Measurements from ENCODE around the gene MLKL.
"Not testable (repeated sequence)": the region's sequence is repeated elsewhere in the genome, so short reads cannot be mapped to it uniquely, and the experiment has no call there.

MLKL gene

GRCh38 chr16:74731853-74732477 lies 31.3 kb upstream of the MLKL start:
- no peak for DNase-seq

- no peak for DNase-seq
These were observed 29.4 kb upstream of the MLKL start for GRCh38 chr16:74729783-74730683.

GRCh38 chr16:74727903-74728302 lies 27.2 kb upstream of the MLKL start:
- DNase-seq, result no peak

GRCh38 chr16:74726716-74727115 lies 26.1 kb upstream of the MLKL start:
- peak; percentile 58 for DNase-seq

GRCh38 chr16:74725651-74726455 lies 25.2 kb upstream of the MLKL start:
- DNase-seq, result no peak

GRCh38 chr16:74724820-74725549 lies 24.3 kb upstream of the MLKL start:
- no peak for DNase-seq

- no peak for DNase-seq
These were observed 22.6 kb upstream of the MLKL start for GRCh38 chr16:74723256-74723655.

- not testable (repeated sequence) for DNase-seq
These were observed 21.5 kb upstream of the MLKL start for GRCh38 chr16:74722156-74722555.

GRCh38 chr16:74721716-74722115 lies 21.1 kb upstream of the MLKL start:
- no peak for DNase-seq

GRCh38 chr16:74720579-74720978 lies 19.9 kb upstream of the MLKL start:
- DNase-seq, result no peak

- no peak for DNase-seq
These were observed 18.3 kb upstream of the MLKL start for GRCh38 chr16:74718741-74719610.

- no peak for DNase-seq
These were observed 17.5 kb upstream of the MLKL start for GRCh38 chr16:74718140-74718539.

GRCh38 chr16:74717367-74717766 lies 16.7 kb upstream of the MLKL start:
- no peak for DNase-seq

GRCh38 chr16:74716355-74716754 lies 15.7 kb upstream of the MLKL start:
- no peak for DNase-seq

- no peak for DNase-seq
These were observed 13.2 kb upstream of the MLKL start for GRCh38 chr16:74713876-74714275.

GRCh38 chr16:74713325-74713724 lies 12.7 kb upstream of the MLKL start:
- DNase-seq, result no peak

- no peak for DNase-seq
These were observed 11.3 kb upstream of the MLKL start for GRCh38 chr16:74711938-74712337.

- DNase-seq, result no peak
These were observed 9.7 kb upstream of the MLKL start for GRCh38 chr16:74710401-74710800.

GRCh38 chr16:74709441-74709877 lies 8.8 kb upstream of the MLKL start:
- DNase-seq, result peak; percentile 81

- no peak for DNase-seq
These were observed 585 bp downstream of the MLKL start for GRCh38 chr16:74700116-74700437.

GRCh38 chr16:74699666-74700065 lies 996 bp downstream of the MLKL start:
- no peak for DNase-seq

- no peak for DNase-seq
These were observed 2.4 kb downstream of the MLKL start for GRCh38 chr16:74698222-74698621.

All from activated CD4-positive, CD25-positive, alpha-beta regulatory T cell treated with anti-CD3 and anti-CD28 coated beads, Interleukin-2, amount 50 U/mL, for 72 hours (primary cell).